Measurements from ENCODE around the gene ZNF532.
"Not testable (repeated sequence)": the region's sequence is repeated elsewhere in the genome, so short reads cannot be mapped to it uniquely, and the experiment has no call there.

Gene ZNF532

DNA sequence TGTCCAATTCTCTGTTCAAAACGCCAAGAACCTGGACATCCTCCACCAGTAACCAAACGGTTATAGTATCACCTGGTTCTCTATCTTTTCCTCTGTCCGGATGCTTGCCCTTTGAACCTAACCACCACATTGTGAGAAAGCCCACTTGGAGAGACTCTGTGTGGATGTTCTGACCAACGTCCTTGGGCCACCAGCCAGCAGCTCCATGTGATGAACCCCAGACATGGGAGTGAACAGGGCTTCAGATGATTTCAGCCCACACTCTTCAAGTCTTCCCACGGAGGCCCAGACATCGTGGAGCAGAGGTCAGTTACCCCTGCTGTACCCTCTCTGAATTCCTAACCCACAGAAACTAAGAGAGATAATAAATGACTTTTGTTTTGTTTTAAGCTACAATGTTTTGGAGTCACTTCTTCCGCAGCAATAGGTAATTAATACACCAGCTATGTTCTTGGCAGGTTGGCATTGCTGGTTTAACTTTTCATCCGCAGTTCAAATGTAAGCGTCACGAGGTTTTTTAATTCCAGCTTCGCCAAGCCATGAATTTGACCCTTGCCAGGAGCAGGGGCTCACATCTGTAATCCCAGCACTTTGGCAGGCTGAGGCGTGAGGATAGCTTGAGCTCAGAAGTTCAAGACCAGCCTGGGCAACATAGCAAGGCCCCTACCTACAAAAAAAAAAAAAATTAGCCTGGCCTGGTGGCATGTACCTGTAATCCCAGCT is 36.1 kb upstream of the ZNF532 start:
- TF ChIP-seq, protein P1, sequence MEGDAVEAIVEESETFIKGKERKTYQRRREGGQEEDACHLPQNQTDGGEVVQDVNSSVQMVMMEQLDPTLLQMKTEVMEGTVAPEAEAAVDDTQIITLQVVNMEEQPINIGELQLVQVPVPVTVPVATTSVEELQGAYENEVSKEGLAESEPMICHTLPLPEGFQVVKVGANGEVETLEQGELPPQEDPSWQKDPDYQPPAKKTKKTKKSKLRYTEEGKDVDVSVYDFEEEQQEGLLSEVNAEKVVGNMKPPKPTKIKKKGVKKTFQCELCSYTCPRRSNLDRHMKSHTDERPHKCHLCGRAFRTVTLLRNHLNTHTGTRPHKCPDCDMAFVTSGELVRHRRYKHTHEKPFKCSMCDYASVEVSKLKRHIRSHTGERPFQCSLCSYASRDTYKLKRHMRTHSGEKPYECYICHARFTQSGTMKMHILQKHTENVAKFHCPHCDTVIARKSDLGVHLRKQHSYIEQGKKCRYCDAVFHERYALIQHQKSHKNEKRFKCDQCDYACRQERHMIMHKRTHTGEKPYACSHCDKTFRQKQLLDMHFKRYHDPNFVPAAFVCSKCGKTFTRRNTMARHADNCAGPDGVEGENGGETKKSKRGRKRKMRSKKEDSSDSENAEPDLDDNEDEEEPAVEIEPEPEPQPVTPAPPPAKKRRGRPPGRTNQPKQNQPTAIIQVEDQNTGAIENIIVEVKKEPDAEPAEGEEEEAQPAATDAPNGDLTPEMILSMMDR (IDR thresholded peaks at IDR 0.05; ENCODE audit: low read depth, low read length): no peak

DNA sequence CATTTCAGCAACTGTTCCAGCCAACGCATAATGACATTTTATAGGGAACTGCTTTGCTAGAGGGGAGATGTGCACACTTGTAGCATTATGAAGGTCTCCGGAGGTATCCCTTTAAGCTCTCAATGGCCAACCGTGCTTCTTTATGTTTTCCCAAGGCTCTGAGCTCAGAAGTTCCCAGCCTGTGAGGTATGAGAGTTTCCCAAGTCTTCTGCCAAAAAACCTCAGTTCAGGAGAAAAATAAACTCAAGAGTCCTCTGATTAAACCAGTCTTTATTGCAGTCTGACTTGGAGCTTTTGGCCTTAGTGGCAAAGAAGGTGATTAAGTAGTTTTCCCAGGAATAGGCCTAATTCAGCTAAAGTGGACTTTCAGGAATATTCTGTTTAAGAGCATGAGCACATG is 35.4 kb upstream of the ZNF532 start:
- DNase-seq (ENCODE audit: extremely low read depth, low read depth): no peak
- TF ChIP-seq, protein P1 (IDR thresholded peaks at IDR 0.05; ENCODE audit: low read depth, low read length): no peak

More for the DNA sequence above, 36.1 kb upstream of the ZNF532 start:
- DNase-seq (ENCODE audit: extremely low read depth, low read depth): no peak

DNA sequence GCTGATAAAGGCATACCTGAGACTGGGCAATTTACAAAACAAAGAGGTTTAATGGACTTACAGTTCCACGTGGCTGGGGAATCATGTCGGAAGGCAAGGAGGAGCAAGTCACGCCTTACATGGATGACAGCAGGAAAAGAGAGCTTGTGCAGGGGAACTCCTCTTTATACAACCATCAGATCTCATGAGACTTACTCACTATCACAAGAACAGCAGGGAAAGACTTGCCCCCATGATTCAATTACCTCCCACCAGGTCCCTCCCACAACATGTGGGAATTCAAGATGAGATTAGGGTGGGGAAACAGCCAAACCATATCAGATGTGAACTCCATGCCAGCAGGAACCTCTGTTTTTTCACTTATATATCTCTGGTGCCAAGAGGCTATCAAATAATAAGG is 34.8 kb upstream of the ZNF532 start:
- DNase-seq (ENCODE audit: extremely low read depth, low read depth): not testable (repeated sequence)

DNA sequence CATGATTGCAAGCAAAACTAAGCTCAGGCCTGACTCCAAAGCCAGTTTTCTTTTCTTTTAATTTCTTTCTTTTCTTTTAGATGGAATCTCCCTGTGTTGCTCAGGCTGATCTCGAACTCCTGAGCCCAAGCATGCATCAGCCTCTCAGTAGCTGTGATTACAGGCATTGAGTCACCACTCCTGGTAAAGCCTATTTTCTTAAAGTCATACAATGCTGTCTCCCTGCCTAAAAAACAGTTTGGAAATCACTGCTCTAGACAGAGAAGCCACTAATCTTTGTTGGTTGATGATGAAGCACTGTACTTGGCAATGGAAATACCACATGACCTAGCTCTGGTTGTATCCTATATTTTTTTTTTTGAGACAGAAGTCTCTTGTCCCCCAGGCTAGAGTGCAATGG is 33.1 kb upstream of the ZNF532 start:
- DNase-seq (ENCODE audit: extremely low read depth, low read depth): no peak
- TF ChIP-seq, protein P1 (IDR thresholded peaks at IDR 0.05; ENCODE audit: low read depth, low read length): no peak

DNA sequence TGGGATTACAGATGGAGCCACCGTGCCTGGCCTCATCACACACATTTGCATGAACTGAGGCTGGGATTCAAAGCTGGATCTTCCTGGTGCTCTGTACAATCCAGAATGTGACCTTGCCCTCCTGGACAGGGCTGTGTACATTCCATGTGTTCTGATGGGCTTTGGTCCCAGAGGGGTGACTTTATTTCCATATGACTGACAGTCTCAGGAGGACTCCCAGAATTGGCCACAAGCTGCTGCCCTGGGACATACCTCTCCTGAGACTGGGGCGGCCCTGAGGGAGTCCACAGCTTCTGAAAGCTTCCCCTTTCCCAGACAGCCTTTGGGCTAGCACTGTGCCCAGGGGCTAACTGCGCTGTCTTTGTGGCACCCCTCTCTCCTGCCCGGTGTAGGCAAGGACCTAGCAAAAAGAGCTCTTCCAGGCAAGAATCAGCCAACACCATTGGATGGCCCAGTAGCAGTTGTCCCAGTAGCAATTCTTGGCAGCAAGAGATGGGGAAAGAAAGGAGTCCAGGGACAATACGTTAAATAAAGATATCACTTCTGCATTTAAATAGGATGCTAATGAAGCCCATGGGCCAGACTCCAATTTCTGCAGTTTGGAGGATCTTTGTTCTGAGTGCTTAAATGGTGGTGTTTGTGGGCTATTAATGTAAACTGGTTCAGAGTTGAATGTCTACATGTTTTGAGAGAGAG is 26.4 kb upstream of the ZNF532 start:
- TF ChIP-seq, protein P1 (IDR thresholded peaks at IDR 0.05; ENCODE audit: low read depth, low read length): no peak
- no peak for DNase-seq (ENCODE audit: extremely low read depth, low read depth)

DNA sequence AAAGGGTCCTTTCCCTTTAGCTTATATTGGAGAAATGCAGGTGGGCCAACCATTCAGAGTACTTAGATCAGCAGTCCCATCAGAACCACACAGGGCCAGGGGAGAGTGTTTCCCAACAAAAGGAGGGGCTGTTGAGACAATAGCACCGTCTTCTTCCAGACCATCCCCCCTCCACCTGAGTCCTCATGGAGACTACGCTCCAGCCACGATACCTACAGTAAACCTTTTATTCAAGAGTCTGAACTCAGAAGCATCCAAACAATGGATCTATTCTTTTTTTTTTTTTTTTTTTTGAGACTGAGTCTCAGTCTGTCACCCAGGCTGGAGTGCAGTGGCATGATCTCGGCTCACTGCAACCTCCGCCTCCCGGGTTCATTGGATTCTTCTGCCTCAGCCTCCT is 25.7 kb upstream of the ZNF532 start:
- DNase-seq (ENCODE audit: extremely low read depth, low read depth): no peak
- TF ChIP-seq, protein P1 (IDR thresholded peaks at IDR 0.05; ENCODE audit: low read depth, low read length): no peak

DNA sequence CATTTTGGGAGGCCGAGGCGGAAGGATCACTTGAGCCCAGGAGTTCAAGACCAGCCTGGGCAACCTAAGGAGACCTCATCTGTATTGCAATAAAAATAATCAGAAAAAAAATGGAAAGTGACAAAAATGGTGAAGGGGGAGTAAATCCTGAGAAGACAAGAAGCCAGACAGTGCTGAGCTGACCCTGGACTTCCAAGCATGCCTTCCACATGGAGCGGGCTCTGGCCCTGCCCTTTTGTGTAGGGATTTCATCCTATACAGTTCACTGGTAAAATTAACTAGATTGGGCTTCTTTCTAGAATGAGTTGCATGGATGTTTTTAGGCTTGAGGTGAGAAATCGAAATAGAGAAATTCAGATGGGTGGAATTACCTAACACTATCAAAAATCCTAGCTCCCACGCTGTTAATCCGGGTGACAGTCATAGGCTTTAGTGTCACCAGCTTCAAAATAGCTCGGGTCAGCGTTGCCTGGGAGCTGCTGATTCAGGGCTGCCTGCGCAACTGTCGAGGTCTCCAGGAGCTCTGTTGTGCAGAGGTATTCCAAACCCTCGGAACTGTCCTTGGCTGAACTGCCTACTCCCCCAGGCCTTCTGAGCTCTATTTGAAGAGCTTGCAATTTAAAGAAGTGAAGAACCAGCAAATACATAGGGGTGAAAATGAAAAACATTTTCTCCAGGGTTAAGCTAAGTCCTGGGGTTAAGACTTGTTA is 21.5 kb upstream of the ZNF532 start:
- TF ChIP-seq, protein P1 (IDR thresholded peaks at IDR 0.05; ENCODE audit: low read depth, low read length): no peak
- no peak for DNase-seq (ENCODE audit: extremely low read depth, low read depth)

All from AG09319 (cell line).